GM12891 (cell line): ENCODE measurements around the gene POTEH.
"Not testable (repeated sequence)": the region's sequence is repeated elsewhere in the genome, so short reads cannot be mapped to it uniquely, and the experiment has no call there.

ENCODE experiments used
- POLR2A ChIP-seq: IDR thresholded peaks from 2 replicates; pipeline ENCODE4 v1.6.1; 2011; ENCODE audit warnings: low read depth, low read length, control low read depth
- POLR2AphosphoS5 ChIP-seq: IDR thresholded peaks from 2 replicates; pipeline ENCODE4 v1.6.1; 2011; ENCODE audit warnings: low read depth, low read length, control low read depth

DNA sequence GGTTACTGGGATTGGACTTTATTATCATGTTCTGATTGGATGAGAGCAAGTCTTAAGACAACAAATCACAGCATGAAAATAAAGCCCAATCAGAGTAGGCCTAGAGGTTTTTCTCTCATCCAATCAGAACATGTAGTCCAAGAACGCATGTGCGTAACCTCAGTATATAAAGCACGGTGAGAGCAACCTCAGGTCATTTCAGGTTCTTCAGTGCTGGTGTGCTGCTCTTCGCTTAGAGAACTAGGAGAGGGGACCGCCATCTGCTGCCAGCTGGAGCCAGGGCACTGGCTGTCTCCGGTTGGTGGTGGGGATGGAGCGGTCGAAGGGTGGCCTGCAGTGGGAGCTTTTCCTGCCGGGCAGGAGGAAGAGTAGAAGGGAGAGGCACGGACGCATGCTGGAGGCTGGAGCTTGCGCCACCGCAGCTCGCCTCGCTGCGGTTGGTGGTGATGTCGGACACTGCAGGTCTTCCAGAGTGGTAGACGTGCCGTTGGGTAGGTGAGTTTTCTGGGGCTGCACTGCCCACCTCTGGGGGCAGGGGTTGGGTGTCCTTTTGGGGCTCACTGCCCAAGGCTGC is 47.5 kb upstream of the POTEH start:
- TF ChIP-seq POLR2A, POLR2AphosphoS5: not testable (repeated sequence)
